NCI-H2081 (cell line): ENCODE results near the gene MAPK14.
A peak's percentile ranks its signal among the peaks of the same experiment; 100 is the strongest.

Source experiments
- DNase-seq, 2 experiments: peaks; one replicate each; lab custom pipeline; 2025; lab: John Stamatoyannopoulos, UW

MAPK14 gene

GRCh38 chr6:36035225-36035624 is 7.6 kb downstream of the MAPK14 start:
- no peak for DNase-seq

- DNase-seq: no peak
These were observed 10.7 kb downstream of the MAPK14 start for GRCh38 chr6:36038120-36038876.

DNA sequence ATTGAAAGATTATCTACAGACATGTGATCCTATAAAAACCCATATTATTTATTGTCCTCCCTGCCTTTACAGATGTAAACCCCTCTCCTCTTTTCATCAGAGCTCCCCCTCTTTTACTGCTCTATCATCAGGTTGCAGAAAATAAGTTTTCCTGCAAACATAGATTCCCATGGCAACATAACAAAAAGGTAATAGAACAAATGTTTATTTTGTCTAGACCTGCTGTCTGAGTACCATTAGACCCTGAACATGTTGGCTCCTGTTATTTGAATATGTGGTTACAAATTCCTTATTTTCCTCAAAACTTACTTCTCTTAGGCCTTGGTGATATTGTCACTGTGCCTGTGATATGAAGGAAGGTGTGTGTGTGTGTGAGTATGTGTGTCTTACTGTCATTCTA is 11.5 kb downstream of the MAPK14 start:
- DNase-seq: peak in 1 of 2 experiments; percentile 10

DNA sequence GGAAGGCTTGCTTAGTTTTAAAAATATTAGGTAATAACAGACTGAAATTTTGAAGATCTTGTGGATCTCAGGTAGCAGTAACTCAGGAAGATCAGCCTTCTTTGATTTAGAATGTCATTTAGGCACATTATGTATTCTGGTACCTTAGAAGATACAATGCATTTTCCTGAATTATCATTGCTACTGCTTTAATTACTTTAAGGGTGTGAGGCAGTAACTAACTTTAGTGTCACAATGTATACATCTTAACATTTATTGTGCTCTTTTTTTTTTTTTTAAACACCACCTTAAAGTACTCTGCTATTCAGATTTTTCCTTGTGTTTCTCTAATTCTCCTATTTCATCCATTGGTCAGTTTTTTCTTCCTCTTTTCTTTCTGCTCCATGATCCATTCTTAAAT is 13.3 kb downstream of the MAPK14 start:
- no peak for DNase-seq

GRCh38 chr6:36042618-36043260 is 15.1 kb downstream of the MAPK14 start:
- DNase-seq: no peak

- DNase-seq: no peak
These were observed 22.0 kb downstream of the MAPK14 start for GRCh38 chr6:36049582-36049981.

GRCh38 chr6:36050305-36050704 is 22.7 kb downstream of the MAPK14 start:
- DNase-seq: no peak

GRCh38 chr6:36050947-36051710 is 23.5 kb downstream of the MAPK14 start:
- no peak for DNase-seq

- no peak for DNase-seq
These were observed 24.5 kb downstream of the MAPK14 start for GRCh38 chr6:36052097-36052496.

- no peak for DNase-seq
These were observed 26.3 kb downstream of the MAPK14 start for GRCh38 chr6:36053878-36054277.

DNA sequence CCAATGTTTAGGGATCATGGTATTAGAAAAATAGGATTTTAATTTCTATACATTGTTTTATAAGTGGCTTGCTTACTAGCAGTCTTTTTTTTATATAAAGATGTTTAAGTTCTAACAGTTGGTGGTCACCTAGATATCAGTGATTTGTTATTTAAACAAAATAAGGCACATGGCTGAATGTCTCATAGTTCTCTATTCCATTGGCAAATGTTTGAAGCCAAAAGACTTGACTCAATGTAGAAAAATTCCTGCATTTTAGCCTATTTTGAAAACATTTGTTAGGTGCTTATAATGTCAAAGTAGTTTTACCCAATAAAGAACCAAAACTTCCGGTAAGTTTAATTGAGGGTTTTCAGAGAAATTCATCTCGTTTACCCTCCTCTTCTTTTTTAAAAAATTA is 26.8 kb downstream of the MAPK14 start:
- no peak for DNase-seq

DNA sequence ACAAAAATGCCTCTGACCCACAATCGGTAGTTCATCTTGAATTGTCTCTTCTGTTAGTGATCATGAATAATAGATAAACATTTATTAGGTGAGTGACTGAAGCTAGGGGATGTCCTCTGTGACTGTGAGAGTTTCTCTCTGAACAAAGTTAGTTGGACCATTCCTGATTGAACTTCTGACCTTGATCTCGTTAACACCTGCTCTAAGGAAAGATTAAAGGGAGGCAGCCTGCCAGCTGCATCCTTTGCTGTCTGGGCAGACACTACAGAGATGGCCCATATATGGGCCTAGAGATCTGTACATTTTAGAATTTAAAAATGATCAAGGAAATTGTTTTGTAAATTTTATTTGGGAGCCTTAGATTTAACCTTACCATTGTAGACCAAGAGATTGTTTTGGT is 27.3 kb downstream of the MAPK14 start:
- no peak for DNase-seq

- peak in 1 of 2 experiments; percentile 16 for DNase-seq
These were observed 28.6 kb downstream of the MAPK14 start for GRCh38 chr6:36056178-36056577.

DNA sequence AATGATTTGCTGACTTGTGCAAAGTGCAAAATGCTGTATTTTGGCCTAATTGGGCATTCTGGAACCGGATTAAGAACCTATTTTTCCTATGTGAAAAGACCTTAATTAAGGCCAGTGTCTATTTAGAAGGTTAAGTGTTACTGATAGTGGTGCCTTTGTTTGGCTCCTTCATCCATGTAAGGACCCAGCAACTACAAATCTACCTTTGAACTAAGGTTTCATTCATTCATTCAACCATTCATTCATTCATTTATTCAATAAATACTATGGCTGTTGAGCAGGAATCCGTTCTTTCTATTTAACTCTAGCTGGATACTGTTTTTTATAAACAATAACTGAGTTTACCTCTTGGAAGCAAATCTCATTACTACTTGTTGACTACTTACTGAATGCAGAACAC is 33.6 kb downstream of the MAPK14 start:
- no peak for DNase-seq

- no peak for DNase-seq
These were observed 34.6 kb downstream of the MAPK14 start for GRCh38 chr6:36062247-36062646.

GRCh38 chr6:36063318-36064060 is 35.9 kb downstream of the MAPK14 start:
- no peak for DNase-seq

DNA sequence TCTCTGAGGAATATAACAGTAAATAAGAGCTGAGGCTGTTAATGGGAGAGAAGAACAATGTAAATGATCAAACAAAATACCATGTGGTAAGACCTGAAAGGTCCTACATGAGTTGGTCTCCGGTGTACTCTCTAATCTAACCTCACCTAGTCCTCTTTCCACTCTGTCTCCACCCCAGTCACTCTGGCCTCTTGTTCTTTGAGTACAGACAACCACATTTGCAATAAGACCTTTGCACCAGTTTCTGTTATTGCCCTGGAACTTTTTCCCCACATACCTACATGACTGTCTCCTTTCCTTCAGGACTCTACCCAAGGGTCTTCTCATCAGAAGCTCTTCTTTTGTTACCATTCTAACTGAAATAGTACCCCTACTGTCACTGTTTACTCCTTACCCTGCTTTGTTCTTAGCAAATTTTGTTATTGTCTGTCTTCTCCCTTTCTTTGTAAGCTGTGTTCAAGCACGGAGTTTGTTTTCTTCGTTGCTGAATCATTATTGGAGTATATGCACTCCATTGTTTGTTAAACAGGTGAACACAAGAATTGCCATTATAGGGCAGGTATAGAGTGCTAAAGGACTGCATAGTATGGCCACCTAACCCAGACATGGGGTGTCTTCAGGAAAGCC is 37.3 kb downstream of the MAPK14 start:
- no peak for DNase-seq

- DNase-seq: no peak
These were observed 38.3 kb downstream of the MAPK14 start for GRCh38 chr6:36065916-36066315.

DNA sequence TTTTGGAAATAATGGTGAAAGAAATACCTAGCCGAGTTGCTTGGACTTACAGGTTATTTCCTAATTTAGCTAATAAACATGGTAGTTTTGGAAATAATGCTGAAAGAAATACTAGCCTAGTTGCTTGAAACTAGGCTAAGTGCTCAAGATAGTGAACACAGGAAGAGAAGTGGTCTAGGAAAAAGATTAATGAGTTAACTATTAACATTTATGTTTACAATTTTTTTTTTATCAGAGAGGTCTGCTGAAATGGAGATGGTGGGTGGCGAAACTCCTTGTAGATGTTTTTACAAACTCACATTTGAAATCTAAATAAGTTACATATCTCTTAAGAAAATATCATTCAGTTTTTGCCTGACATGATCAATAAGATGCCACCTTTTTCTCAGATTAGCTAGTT is 39.2 kb downstream of the MAPK14 start:
- DNase-seq: no peak

GRCh38 chr6:36067374-36068011 is 39.9 kb downstream of the MAPK14 start:
- DNase-seq: no peak

DNA sequence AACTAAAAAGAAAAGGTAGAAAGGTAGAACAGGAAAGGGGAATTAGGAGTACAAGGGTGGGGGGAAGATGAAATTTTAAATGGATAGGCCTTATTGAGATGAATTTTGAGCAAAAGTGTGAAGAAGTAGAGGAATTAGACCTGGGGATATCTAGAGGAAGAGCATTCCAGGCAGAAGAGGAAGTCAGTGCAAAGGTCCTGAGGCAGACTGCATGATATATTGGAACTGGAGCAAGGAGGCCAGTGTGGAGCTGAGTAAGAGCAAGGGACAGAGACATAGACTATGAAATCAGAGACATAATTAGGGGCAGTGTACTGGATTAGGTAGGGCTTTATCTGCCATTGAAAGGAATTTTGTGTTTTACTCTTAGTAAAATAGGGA is 40.4 kb downstream of the MAPK14 start:
- no peak for DNase-seq
